Measurements from ENCODE around the gene NOTUM. TPM values are rescaled to one million over a fixed set of nuclear protein-coding genes. Genes with fewer than 3 reads are reported as not detected.
A peak's percentile ranks its signal among the peaks of the same experiment; 100 is the strongest.

NOTUM gene
- total and polyA plus RNA-seq, 4 donors = 0.71 to 7.6 (median 2.2) TPM

DNA sequence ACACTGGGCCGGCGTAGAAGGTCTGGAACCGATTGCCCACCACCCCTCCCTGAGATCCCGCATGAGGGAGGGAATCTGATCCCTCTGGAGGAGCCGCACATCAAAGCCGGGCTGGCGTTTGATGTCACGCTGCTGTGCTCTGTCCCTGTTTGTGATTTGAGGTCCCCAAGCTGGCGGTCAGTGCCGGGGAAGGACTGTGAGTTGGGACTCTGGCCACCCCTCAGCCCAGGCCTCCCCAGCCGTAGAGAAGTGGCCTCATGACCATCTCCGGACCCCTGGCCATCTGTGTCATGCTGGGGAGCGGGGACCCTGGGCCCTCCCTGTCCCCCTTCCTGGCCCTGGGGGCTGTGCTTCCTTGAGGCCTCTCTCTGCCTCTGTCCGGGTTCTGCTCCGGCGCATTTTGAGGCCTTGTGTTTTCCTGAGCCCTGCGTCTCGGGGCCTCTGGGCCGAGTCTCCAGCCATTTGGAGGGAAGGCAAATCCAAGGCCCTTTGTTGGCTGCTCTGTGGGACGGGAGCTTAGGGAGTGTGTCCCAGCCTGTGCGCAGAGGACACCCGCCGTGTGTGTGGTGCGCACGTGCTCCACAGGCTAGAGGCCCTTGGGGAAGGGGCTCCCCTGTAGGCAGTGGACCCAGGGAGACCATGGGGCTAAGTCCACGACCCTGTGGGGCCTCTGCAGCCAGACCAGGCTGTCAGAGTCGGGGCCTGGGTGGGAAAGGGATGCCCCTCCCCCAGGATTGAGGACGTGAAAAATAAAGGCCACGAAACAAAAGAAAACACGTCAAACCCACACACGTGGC lies 31.5 kb upstream of the NOTUM start:
- peaks cover 0 to 19% (median 4%) of the 10 kb centered on the region in 4 donors for H3K36me3 ChIP-seq (ENCODE audit: control insufficient read depth in 4 of 4, insufficient read depth in 4 of 4, low read length in 4 of 4)
- peak overlapping the region; percentile 48 to 63 for H3K27ac ChIP-seq (ENCODE audit: low read depth in 1 of 2, low read length in 1 of 2)
- peaks cover 0 to 45% (median 22%) of the 10 kb centered on the region in 5 donors for H3K4me1 ChIP-seq (ENCODE audit: control insufficient read depth in 5 of 5, insufficient read depth in 5 of 5, low read length in 5 of 5)
- 75 to 87% methylated on average over 30 to 31 of the region's 31 CpGs for WGBS, 2 donors
- H3K9me3 ChIP-seq (ENCODE audit: control insufficient read depth in 4 of 4, insufficient read depth in 3 of 4, low read length in 3 of 4) = no peaks in the 10 kb centered on the region
- no peaks in the 10 kb centered on the region for H3K27me3 ChIP-seq (ENCODE audit: control insufficient read depth in 3 of 3, insufficient read depth in 3 of 3, low read length in 2 of 3)
- peak overlapping the region in 1 of 2 donors; percentile 55 for H3K9ac ChIP-seq (ENCODE audit: insufficient read depth in 1 of 2, low read length in 2 of 2)
- H3K4me3 ChIP-seq = no peak overlapping the region
- TF ChIP-seq, protein P1, sequence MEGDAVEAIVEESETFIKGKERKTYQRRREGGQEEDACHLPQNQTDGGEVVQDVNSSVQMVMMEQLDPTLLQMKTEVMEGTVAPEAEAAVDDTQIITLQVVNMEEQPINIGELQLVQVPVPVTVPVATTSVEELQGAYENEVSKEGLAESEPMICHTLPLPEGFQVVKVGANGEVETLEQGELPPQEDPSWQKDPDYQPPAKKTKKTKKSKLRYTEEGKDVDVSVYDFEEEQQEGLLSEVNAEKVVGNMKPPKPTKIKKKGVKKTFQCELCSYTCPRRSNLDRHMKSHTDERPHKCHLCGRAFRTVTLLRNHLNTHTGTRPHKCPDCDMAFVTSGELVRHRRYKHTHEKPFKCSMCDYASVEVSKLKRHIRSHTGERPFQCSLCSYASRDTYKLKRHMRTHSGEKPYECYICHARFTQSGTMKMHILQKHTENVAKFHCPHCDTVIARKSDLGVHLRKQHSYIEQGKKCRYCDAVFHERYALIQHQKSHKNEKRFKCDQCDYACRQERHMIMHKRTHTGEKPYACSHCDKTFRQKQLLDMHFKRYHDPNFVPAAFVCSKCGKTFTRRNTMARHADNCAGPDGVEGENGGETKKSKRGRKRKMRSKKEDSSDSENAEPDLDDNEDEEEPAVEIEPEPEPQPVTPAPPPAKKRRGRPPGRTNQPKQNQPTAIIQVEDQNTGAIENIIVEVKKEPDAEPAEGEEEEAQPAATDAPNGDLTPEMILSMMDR (IDR thresholded peaks at IDR 0.05; ENCODE audit: control extremely low read depth, extremely low read depth) = no peak
- peak; percentile 83 to 88 (median 84) for DNase-seq
- ATAC-seq (ENCODE audit: insufficient read depth, low FRiP score) = no peak

DNA sequence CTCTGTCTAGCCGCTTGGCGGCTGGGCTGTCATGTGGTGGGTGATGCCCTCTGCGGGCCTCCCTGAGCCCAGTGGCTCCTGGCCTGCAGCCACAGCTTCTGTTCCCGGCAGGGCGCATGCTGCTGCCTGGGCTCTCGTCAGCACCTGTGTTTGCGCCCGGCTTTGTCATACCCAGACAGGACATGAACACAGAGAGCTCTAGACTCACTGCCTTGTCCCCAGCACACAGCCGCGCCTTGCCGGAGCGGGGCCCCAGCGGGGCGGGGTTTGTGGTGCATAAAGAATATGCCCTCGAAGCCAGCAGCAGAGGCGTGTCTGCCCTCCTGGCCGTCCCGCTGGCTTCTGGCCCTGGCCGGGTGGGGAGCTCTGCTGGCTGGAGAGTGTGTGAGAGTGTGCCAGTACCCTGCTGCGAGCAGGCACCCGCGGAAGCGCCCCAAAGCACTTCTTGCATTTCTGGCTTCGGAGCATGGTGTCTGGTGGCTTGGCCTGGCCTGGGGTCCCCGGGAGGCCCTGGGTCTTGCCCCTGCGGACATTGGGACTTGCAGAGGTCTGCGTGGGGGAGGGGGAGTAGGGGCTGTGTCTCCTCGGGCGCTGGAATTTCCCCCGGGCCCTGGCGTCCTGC lies 30.8 kb upstream of the NOTUM start:
- peaks cover 0 to 17% (median 4%) of the 10 kb centered on the region in 4 donors for H3K36me3 ChIP-seq (ENCODE audit: control insufficient read depth in 4 of 4, insufficient read depth in 4 of 4, low read length in 4 of 4)
- TF ChIP-seq, protein P1 (IDR thresholded peaks at IDR 0.05; ENCODE audit: control extremely low read depth, extremely low read depth) = no peak
- no peak overlapping the region for H3K4me3 ChIP-seq
- H3K9me3 ChIP-seq (ENCODE audit: control insufficient read depth in 4 of 4, insufficient read depth in 3 of 4, low read length in 3 of 4) = no peaks in the 10 kb centered on the region
- DNase-seq (peak; percentile 77 to 84 (median 83)), ATAC-seq (ENCODE audit: insufficient read depth, low FRiP score) (peak; percentile 86)
- H3K27me3 ChIP-seq (ENCODE audit: control insufficient read depth in 3 of 3, insufficient read depth in 3 of 3, low read length in 2 of 3) = no peaks in the 10 kb centered on the region
- no peak overlapping the region for H3K9ac ChIP-seq (ENCODE audit: insufficient read depth in 1 of 2, low read length in 2 of 2)
- peak overlapping the region; percentile 63 for H3K27ac ChIP-seq (ENCODE audit: low read depth in 1 of 2, low read length in 1 of 2)
- peaks cover 0 to 45% (median 22%) of the 10 kb centered on the region in 5 donors for H3K4me1 ChIP-seq (ENCODE audit: control insufficient read depth in 5 of 5, insufficient read depth in 5 of 5, low read length in 5 of 5)
- 52 to 73% methylated on average over 30 to 31 of the region's 31 CpGs for WGBS, 2 donors

DNA sequence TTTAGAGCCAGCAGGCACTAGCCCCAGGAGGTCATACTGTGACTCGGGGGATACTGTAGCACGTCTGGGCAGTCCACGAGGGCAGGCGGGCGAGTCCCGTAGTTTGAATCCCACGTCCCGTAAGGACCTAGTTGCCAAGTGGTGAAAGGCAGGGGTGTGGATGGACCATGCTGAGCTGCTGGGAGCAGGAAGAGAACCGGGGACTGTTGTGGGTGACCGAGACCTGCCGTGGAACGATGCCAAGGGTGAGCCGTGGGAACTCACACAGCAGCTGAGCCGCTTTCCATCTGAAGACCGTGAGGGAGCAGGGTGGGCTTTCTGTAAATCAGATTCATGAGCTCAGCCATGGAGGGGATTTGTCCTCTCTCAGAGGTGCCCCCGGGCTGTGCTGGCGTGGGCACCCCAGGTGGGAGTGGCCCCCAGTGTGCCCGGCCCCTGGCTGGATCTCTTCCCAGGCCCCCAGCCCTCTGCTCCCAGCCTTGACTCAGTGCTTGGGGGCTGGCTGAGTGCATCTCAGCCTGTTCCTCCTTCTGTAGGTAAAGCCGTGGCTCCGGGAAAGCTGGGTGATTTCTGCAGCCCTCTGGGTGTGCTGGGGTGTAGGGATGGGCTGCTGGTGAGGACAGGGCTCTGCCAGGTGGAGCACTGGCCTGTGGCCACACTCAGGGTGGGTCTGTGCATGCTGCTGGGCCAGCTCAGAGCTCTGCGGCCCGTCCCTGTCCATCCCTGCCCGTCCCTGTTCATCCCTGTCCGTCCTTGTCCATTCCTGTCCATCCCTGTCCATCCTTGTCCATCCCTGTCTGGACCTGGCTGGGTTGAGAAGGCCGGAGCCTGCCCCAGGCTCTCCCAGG lies 30.1 kb upstream of the NOTUM start:
- H3K9ac ChIP-seq (ENCODE audit: insufficient read depth in 1 of 2, low read length in 2 of 2) = no peak overlapping the region
- 80 to 86% methylated on average over 24 to 25 of the region's 25 CpGs for WGBS, 2 donors
- DNase-seq = no peak

More for the DNA sequence above, 30.1 kb upstream of the NOTUM start:
- H3K27ac ChIP-seq (ENCODE audit: low read depth in 1 of 2, low read length in 1 of 2) = peak overlapping the region; percentile 63
- H3K27me3 ChIP-seq (ENCODE audit: control insufficient read depth in 3 of 3, insufficient read depth in 3 of 3, low read length in 2 of 3) = no peaks in the 10 kb centered on the region
- H3K4me3 ChIP-seq = no peak overlapping the region
- H3K4me1 ChIP-seq (ENCODE audit: control insufficient read depth in 5 of 5, insufficient read depth in 5 of 5, low read length in 5 of 5) = peaks cover 0 to 45% (median 22%) of the 10 kb centered on the region in 5 donors
- TF ChIP-seq, protein P1 (IDR thresholded peaks at IDR 0.05; ENCODE audit: control extremely low read depth, extremely low read depth) = no peak
- peaks cover 0 to 15% (median 5%) of the 10 kb centered on the region in 4 donors for H3K36me3 ChIP-seq (ENCODE audit: control insufficient read depth in 4 of 4, insufficient read depth in 4 of 4, low read length in 4 of 4)
- peaks cover 0 to 1% (median 0%) of the 10 kb centered on the region in 4 donors for H3K9me3 ChIP-seq (ENCODE audit: control insufficient read depth in 4 of 4, insufficient read depth in 3 of 4, low read length in 3 of 4)
- ATAC-seq (ENCODE audit: insufficient read depth, low FRiP score) = no peak

Measured in lung (tissue), 12 donors.